ENCODE measurements around the gene SLC12A7.

SLC12A7 gene

DNA sequence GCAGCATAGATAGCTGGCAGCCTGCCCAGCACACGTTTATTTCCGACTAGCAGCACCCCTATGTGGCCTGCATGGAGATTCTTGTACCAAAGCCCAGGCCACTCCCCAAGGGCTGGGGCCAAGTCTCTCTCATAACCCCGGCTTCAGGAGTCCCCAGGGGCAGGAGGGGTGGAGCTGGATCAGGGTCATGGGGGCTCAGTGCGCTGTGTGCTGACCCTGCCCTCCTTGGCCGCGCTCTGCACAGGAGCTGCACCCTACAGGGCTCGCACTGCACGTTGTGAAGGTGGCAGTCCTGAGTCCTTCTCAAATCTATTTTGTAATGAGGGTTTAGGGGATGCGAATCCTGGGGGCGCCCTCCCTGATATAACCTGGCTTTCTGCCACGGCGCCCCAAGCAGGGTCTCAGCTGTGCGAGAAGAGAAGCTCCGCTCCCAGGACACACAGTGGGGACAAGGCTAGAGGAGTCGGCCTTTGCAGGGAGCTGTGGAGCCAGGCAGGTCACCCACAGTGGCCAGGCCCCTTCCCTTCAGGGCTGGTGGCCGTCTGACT, 74.7 kb downstream of the SLC12A7 start:
- DNase-seq (no peak), ATAC-seq (replicated peaks) (no peak)
- Mint-ChIP-seq H3K36me3 (ENCODE audit: insufficient read depth) (no peaks in the 10 kb centered on the region), H3K9me3 (peaks cover 9 to 15% of the 10 kb centered on the region in 2 donors), H3K4me1 (ENCODE audit: low read depth in 2 of 2) (peaks cover 2 to 3% of the 10 kb centered on the region in 2 donors), H3K27ac (no peak overlapping the region), H3K27me3 (peaks cover 10 to 30% of the 10 kb centered on the region in 2 donors), H3K4me3 (no peak overlapping the region)

GRCh38 chr5:1036504-1037122, 75.2 kb downstream of the SLC12A7 start:
- Mint-ChIP-seq H3K9me3 (peaks cover 4 to 9% of the 10 kb centered on the region in 2 donors), H3K4me1 (ENCODE audit: low read depth in 2 of 2) (peaks cover 2 to 3% of the 10 kb centered on the region in 2 donors), H3K27ac (no peak overlapping the region), H3K36me3 (ENCODE audit: insufficient read depth) (no peaks in the 10 kb centered on the region), H3K4me3 (no peak overlapping the region), H3K27me3 (peaks cover 12 to 35% of the 10 kb centered on the region in 2 donors)
- DNase-seq: no peak
- no peak for ATAC-seq (replicated peaks)

DNA sequence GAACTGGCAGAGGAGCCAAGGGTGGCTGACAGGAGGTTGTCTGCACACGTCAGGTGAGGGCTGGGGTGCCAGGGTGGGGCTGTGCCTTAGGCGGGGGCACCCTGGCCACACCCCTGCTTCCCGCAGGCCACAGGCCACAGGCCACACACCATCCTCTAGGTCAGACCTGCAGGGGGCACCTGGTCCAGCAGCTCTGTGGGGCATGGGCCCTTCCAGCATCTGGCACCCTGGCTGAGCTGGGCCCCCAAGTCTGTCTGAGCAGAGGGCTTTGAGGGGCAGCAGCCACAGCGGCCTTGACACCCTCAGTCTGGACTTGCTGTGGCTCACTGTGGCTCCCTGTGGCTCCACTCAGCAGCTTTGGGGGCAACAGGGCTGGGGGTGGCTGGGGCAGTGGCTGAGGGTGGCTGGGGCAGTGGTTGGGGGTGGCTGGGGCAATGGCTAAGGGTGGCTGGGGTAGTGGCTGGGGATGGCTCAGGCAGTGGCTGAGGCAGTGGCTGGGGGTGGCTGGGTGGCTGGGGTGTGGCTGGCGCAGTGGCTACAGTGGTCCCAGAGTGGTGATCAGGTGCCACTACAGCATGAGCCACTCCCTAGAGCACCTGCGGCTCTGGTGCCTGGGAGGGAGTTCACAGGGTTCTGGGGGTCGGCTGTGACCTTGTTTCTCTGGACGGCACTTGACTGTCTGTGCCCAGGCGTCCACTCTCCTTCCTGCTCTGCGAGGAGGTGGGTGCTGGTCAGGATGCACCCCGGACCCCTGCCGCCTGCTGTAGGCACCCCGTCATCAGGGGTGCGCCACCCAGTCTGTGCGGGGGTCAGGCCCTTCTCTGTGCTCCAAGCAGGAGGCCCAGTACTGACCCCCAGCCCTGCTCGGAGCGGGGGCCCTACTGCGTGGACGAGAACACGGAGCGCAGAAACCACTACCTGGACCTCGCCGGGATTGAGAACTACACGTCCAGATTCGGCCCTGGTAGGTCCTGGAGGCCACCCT, 76.2 kb downstream of the SLC12A7 start:
- no peak overlapping the region for H3K27ac Mint-ChIP-seq
- no peak for ATAC-seq (replicated peaks)
- no peaks in the 10 kb centered on the region for H3K36me3 Mint-ChIP-seq (ENCODE audit: insufficient read depth)
- H3K27me3 Mint-ChIP-seq: peaks cover 12 to 37% of the 10 kb centered on the region in 2 donors
- peaks cover 2 to 3% of the 10 kb centered on the region in 2 donors for H3K4me1 Mint-ChIP-seq (ENCODE audit: low read depth in 2 of 2)
- no peaks in the 10 kb centered on the region for H3K9me3 Mint-ChIP-seq
- H3K4me3 Mint-ChIP-seq: no peak overlapping the region
- DNase-seq: no peak

DNA sequence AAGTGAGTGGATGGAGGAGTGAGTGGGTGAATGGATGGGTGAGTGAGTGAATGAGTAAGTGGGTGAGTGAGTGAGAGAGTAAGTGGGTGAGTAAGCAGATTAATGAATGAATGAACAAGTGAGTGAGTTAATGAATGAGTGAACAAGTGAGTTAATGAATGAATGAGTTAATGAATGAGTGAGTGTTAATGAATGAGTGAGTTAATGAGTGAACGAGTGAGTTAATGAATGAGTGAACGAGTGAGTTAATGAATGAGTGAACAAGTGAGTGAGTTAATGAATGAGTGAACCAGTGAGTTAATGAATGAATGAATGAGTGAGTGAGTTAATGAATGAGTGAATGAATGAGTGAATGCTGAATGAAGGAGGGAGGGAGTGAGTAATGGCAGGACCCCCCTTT, 76.9 kb downstream of the SLC12A7 start:
- ATAC-seq (replicated peaks): no peak
- H3K27ac Mint-ChIP-seq: no peak overlapping the region

GRCh38 chr5:1034421-1034905, 77.4 kb downstream of the SLC12A7 start:
- Mint-ChIP-seq H3K9me3 (no peaks in the 10 kb centered on the region), H3K36me3 (ENCODE audit: insufficient read depth) (no peaks in the 10 kb centered on the region), H3K27me3 (peaks cover 12 to 37% of the 10 kb centered on the region in 2 donors), H3K27ac (no peak overlapping the region), H3K4me1 (ENCODE audit: low read depth in 2 of 2) (peaks cover 2 to 3% of the 10 kb centered on the region in 2 donors), H3K4me3 (no peak overlapping the region)
- no peak for ATAC-seq (replicated peaks)
- no peak for DNase-seq

More for the DNA sequence above, 76.9 kb downstream of the SLC12A7 start:
- no peaks in the 10 kb centered on the region for H3K36me3 Mint-ChIP-seq (ENCODE audit: insufficient read depth)
- H3K9me3 Mint-ChIP-seq: no peaks in the 10 kb centered on the region
- H3K4me3 Mint-ChIP-seq: no peak overlapping the region
- no peak for DNase-seq
- H3K4me1 Mint-ChIP-seq (ENCODE audit: low read depth in 2 of 2): peaks cover 2 to 3% of the 10 kb centered on the region in 2 donors
- H3K27me3 Mint-ChIP-seq: peaks cover 12 to 37% of the 10 kb centered on the region in 2 donors

DNA sequence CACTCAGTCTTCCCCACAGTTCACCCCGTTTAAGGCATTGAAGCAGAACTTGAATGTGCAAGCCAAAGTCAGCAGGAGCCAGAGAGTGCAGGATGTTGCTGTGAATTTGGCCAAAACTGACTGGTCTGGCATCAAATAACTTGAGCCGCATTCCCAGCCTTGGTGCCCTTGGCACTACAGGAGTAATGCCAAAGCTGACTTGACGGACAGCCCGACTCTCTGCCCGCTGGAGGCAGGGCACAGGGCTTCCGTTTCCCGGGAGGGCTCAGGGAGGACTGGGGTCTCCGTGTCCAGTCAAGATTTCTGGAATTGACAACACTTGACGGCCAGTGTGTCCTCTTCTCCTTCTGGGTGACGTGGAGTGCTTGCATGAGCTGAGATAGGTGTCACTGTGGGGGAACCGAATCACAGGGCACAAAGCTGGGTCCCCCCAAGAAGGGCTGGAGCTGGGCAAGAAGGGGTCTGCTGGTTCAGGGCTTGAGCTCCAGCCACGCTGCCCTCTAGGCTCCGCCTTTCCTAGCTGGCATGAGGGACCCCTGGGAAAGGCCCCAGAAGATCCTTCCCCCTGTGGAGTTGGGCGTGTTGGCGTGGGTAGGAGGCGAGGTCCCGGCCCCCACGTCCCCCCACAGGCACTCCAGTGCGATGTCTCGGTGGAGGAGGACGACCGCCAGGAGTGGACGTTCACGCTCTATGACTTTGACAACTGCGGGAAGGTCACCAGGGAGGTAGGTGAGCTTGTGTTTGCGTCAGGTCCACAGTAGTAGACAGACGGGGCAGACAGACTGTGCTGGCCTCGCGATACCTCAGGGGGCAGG, 78.0 kb downstream of the SLC12A7 start:
- ATAC-seq (replicated peaks) (no peak), DNase-seq (no peak)
- Mint-ChIP-seq H3K36me3 (ENCODE audit: insufficient read depth) (no peaks in the 10 kb centered on the region), H3K9me3 (no peaks in the 10 kb centered on the region), H3K4me3 (no peak overlapping the region), H3K27ac (no peak overlapping the region), H3K27me3 (peaks cover 12 to 37% of the 10 kb centered on the region in 2 donors), H3K4me1 (ENCODE audit: low read depth in 2 of 2) (peaks cover 2 to 3% of the 10 kb centered on the region in 2 donors)

GRCh38 chr5:1033178-1033577, 78.7 kb downstream of the SLC12A7 start:
- Mint-ChIP-seq H3K4me3 (no peak overlapping the region), H3K4me1 (ENCODE audit: low read depth in 2 of 2) (peaks cover 2 to 3% of the 10 kb centered on the region in 2 donors), H3K27ac (no peak overlapping the region), H3K36me3 (ENCODE audit: insufficient read depth) (no peaks in the 10 kb centered on the region), H3K9me3 (no peaks in the 10 kb centered on the region), H3K27me3 (peaks cover 12 to 37% of the 10 kb centered on the region in 2 donors)
- ATAC-seq (replicated peaks) (no peak), DNase-seq (no peak)

DNA sequence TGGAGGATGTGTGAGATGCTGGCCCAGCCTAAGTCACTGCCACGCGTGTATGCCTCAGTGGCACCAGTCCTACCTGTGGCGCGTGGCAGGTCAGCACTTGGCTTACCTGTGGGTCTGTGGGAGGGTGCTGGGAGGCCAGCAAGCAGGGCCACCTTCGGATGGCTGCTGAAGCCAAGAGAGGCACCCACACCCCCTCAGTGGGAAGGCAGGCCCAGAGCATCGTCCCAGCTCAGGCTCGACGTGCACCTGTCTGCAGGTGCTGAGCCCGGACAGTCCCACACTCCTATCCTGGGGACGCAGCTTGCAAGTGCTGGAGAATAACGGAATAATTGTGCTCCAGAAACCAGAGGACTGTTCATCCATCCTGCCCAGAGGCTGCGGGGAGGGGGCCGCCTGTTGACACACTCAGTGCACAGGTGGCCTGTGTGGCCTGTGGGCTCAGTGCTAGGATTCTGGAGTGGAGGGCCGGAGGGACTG, 79.3 kb downstream of the SLC12A7 start:
- no peak overlapping the region for H3K4me3 Mint-ChIP-seq
- H3K27ac Mint-ChIP-seq: no peak overlapping the region
- ATAC-seq (replicated peaks) (no peak), DNase-seq (no peak)
- no peaks in the 10 kb centered on the region for H3K36me3 Mint-ChIP-seq (ENCODE audit: insufficient read depth)
- H3K4me1 Mint-ChIP-seq (ENCODE audit: low read depth in 2 of 2): peaks cover 2 to 3% of the 10 kb centered on the region in 2 donors
- peaks cover 12 to 37% of the 10 kb centered on the region in 2 donors for H3K27me3 Mint-ChIP-seq
- H3K9me3 Mint-ChIP-seq: no peaks in the 10 kb centered on the region

DNA sequence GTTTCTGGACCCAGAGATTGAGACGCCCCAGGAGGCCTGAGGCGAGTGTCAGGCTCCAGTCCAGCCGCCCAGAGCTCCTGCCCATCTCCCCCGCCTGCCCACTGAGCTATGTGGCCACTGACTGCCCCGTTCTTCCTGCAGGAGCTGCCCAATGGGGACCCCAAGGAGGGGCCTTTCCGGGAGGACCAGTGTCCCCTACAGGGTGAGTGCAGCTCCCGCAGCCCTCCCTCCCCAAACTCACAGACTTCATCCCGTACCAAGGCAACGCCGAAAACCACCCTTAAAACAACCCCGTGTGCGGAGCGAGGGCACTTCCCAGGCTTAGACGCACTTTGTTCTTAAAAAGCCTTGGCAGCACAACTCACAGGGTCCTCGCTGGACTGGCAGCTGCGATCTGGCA, 79.9 kb downstream of the SLC12A7 start:
- peaks cover 2 to 3% of the 10 kb centered on the region in 2 donors for H3K4me1 Mint-ChIP-seq (ENCODE audit: low read depth in 2 of 2)
- H3K27ac Mint-ChIP-seq: no peak overlapping the region
- H3K9me3 Mint-ChIP-seq: no peaks in the 10 kb centered on the region
- H3K36me3 Mint-ChIP-seq (ENCODE audit: insufficient read depth): no peaks in the 10 kb centered on the region
- peaks cover 12 to 37% of the 10 kb centered on the region in 2 donors for H3K27me3 Mint-ChIP-seq
- DNase-seq (no peak), ATAC-seq (replicated peaks) (no peak)
- no peak overlapping the region for H3K4me3 Mint-ChIP-seq

DNA sequence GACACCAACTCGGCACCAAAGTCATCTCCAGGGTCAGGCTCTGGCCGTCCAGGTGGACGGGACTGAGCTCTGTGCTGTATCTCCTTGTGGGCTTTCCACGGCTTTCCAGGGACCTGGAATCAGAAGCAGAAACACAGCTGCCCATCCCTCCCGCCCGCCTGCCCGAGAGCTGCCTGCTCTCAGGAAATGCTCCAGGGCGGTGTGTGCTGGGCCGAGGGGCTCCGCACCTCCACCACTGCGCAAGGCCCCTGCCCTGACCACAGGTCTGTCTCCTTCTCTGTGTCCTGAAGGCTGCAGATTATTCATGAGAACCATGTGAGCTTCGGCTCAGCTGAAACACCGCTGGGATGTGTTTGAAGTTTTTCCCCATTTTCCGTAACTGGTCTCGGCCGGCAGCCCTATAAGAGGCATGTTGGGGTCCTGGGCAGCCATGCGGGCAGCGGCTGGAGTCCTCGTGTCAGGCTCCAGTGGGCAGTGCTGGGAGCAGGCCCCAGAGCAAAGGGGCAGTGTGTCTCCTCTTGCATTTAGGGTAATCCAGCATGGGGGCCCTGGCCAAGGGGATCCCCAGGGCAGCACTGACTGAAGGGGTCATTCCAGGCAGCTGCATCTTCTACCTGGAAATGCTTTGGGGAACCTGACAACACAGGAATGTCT, 80.4 kb downstream of the SLC12A7 start:
- H3K4me3 Mint-ChIP-seq: no peak overlapping the region
- H3K27ac Mint-ChIP-seq: no peak overlapping the region
- no peaks in the 10 kb centered on the region for H3K36me3 Mint-ChIP-seq (ENCODE audit: insufficient read depth)
- DNase-seq: no peak
- H3K9me3 Mint-ChIP-seq: no peaks in the 10 kb centered on the region
- no peak for ATAC-seq (replicated peaks)
- H3K27me3 Mint-ChIP-seq: peaks cover 12 to 37% of the 10 kb centered on the region in 2 donors
- peaks cover 2 to 3% of the 10 kb centered on the region in 2 donors for H3K4me1 Mint-ChIP-seq (ENCODE audit: low read depth in 2 of 2)

GRCh38 chr5:1030801-1031271, 81.0 kb downstream of the SLC12A7 start:
- H3K4me1 Mint-ChIP-seq (ENCODE audit: low read depth in 2 of 2): peaks cover 2 to 3% of the 10 kb centered on the region in 2 donors
- no peaks in the 10 kb centered on the region for H3K36me3 Mint-ChIP-seq (ENCODE audit: insufficient read depth)
- peaks cover 12 to 37% of the 10 kb centered on the region in 2 donors for H3K27me3 Mint-ChIP-seq
- no peak for ATAC-seq (replicated peaks)
- H3K9me3 Mint-ChIP-seq: no peaks in the 10 kb centered on the region
- DNase-seq: no peak
- no peak overlapping the region for H3K27ac Mint-ChIP-seq
- H3K4me3 Mint-ChIP-seq: no peak overlapping the region

GRCh38 chr5:1029945-1030625, 81.8 kb downstream of the SLC12A7 start:
- Mint-ChIP-seq H3K4me1 (ENCODE audit: low read depth in 2 of 2) (peaks cover 2% of the 10 kb centered on the region in 2 donors), H3K4me3 (no peak overlapping the region), H3K36me3 (ENCODE audit: insufficient read depth) (no peaks in the 10 kb centered on the region), H3K27me3 (peaks cover 10 to 33% of the 10 kb centered on the region in 2 donors), H3K27ac (no peak overlapping the region), H3K9me3 (no peaks in the 10 kb centered on the region)
- ATAC-seq (replicated peaks) (no peak), DNase-seq (no peak)
